Coronary artery (tissue), 2 donors: ENCODE data around the gene RGMA.
A peak's percentile ranks its signal among the peaks of the same experiment; 100 is the strongest.

Experiments used
- DNase-seq: peaks from one replicate; pipeline ENCODE4 v3.0.0-alpha.2; 2017; ENCODE audit warnings: low spot score
- H3K27ac ChIP-seq, 2 donors: fragments of 200-600 bp; sonication (generic); one replicate each; pipeline ENCODE4 v1.5.1; 2016 to 2019
- H3K4me3 ChIP-seq: fragments of 200-600 bp; sonication (generic); 2 replicates; pipeline ENCODE4 v1.5.1; 2016; ENCODE audit warnings: mild to moderate bottlenecking, moderate library complexity
- TF ChIP-seq, protein P1 (sequence below): fragments of 200-600 bp; sonication (generic); IDR thresholded peaks from one replicate; pipeline ENCODE4 v1.5.1; 2019; ENCODE audit warnings: antibody characterized with exemption

The RGMA gene

GRCh38 chr15:93093765-93094164 lies 4.8 kb upstream of the RGMA start:
- no peak for DNase-seq

GRCh38 chr15:93091465-93091864 lies 2.5 kb upstream of the RGMA start:
- H3K27ac ChIP-seq, result no peak overlapping the region
- TF ChIP-seq, protein P1, sequence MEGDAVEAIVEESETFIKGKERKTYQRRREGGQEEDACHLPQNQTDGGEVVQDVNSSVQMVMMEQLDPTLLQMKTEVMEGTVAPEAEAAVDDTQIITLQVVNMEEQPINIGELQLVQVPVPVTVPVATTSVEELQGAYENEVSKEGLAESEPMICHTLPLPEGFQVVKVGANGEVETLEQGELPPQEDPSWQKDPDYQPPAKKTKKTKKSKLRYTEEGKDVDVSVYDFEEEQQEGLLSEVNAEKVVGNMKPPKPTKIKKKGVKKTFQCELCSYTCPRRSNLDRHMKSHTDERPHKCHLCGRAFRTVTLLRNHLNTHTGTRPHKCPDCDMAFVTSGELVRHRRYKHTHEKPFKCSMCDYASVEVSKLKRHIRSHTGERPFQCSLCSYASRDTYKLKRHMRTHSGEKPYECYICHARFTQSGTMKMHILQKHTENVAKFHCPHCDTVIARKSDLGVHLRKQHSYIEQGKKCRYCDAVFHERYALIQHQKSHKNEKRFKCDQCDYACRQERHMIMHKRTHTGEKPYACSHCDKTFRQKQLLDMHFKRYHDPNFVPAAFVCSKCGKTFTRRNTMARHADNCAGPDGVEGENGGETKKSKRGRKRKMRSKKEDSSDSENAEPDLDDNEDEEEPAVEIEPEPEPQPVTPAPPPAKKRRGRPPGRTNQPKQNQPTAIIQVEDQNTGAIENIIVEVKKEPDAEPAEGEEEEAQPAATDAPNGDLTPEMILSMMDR, result no peak

More at GRCh38 chr15:93093765-93094164, 4.8 kb upstream of the RGMA start:
- TF ChIP-seq, protein P1, result no peak
- no peak overlapping the region for H3K27ac ChIP-seq
- H3K4me3 ChIP-seq, result no peak overlapping the region

DNA sequence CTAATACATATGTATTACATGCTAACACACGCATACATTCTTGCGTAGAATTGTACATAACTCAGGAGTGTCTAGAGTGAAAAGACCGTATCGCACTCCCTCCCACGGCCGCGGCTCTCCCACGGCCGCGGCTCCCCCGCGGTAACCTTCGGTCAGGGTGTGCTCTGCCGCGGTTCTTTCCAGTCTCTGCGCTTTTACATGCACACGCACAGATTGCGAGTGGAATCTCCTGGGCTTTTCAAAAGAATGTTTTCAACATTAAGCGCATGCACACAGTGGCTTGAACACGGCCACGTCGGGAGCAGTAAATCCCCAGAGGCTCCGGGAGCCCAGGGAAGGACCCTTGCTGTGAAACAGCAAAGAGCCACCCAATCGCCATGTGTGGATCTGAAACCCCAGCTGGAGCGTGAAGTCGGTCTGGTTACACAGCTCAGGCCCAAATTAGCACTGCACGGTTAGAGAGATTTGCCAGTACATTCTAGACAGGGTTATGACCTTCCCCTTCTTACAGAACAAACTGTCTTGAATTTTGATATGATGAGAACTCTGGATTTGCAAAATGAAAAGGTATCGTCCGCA lies 805 bp upstream of the RGMA start:
- DNase-seq, result no peak
- Histone ChIP-seq H3K27ac (peak overlapping the region in 1 of 2 donors; percentile 53), H3K4me3 (peak overlapping the region; percentile 79)
- TF ChIP-seq, protein P1, result no peak

More at GRCh38 chr15:93091465-93091864, 2.5 kb upstream of the RGMA start:
- DNase-seq, result no peak
- H3K4me3 ChIP-seq, result no peak overlapping the region

DNA sequence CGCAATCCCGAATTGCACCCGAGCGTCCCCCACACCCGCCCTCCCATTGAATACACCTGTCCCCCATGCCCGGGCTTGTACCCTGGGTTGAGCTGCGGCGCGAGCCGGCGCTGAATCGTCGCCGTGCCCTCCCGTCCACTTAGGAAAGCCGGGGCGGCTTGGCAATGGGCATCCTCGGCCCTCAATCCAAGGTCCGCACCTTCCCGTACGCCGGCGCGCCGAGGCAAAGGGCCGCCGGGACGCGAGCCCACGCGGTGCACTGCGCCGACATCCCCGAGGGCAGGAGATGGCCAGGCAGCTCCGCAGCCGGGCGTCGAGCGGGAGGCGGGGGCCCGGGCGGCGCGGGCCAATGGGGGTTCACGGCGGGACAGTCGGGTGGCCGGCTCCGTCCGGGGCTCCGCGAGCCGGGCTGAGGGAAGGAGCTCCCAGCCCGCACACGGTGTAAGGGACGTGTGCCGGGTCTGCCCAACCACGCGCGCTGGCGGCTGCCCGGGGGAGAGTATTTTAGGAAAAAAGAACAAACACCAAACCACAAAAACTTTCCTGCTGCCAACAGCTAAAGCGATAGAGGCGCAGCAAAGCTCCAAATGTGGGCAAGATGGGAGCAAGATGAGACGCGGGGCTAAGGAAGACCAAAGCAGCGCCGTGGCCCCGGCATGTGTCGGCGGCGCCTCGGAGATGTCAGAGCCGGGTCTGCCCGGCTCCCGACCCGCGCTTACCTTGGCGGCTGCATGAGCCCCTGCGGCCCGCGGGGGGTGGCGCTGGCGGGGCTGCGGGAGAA lies 621 bp downstream of the RGMA start:
- Histone ChIP-seq H3K27ac (peak overlapping the region in 1 of 2 donors; percentile 53), H3K4me3 (peak overlapping the region; percentile 79)
- TF ChIP-seq, protein P1, result peak; percentile 15
- no peak for DNase-seq

DNA sequence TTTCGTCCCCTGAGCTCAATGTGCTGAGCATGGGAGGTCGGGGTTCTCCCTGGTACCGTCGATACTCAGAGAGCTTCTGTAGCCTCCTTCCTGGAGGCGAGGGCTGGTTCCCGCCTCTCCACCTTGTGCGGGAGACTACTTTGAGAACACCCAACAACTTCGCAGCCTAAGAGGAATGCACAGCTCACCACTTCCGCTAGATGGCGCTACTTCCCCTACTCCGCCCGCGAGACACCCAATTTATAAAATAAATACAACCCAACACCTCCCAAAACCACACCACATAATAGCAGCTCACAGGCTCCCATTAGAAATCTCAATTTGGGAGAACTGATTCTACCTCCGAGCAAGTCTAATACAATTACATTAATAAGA lies 1.2 kb downstream of the RGMA start:
- TF ChIP-seq, protein P1, result peak; percentile 92
- Histone ChIP-seq H3K4me3 (peak overlapping the region; percentile 79), H3K27ac (peak overlapping the region in 1 of 2 donors; percentile 53)
- no peak for DNase-seq

DNA sequence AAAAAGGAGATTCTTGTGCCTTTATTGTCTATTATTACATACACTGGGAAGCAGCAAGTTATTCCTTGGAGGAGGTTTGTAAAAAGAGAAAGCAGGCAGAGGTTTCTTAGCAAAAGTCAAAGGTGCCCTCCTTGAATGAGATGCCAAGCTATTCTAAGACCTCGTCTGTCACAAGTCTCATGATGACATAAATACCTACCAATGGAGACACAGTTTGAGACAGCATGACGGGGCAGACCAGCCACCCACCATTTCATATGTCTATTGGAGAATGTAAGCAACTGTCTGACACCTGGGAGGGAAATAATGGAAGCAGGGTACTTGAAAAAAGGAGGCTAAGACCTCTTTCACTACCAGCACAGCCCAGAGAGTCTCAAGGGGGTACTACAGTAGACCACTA lies 2.2 kb downstream of the RGMA start:
- DNase-seq, result no peak
- Histone ChIP-seq H3K27ac (no peak overlapping the region), H3K4me3 (no peak overlapping the region)
- TF ChIP-seq, protein P1, result no peak

DNA sequence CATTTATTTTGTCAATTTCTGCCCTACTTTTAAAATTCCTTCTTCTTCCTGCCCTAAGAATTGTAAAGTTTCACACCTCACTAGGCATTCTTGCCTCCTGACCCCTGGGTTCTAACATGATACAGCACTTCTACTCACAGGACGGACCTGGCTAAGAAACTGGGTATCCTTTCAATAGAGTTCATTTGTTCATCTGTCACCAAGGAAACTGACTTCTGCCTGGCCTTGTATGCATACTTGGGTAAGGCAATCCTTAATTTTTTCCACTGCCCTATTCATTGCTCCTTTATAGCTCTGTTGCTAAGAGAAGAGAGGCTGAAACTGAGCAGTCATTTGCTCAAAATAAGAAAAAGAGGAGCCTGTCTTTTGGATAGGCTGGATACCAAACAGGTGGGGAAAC lies 3.3 kb downstream of the RGMA start:
- no peak overlapping the region for H3K4me3 ChIP-seq
- H3K27ac ChIP-seq, result no peak overlapping the region
- TF ChIP-seq, protein P1, result no peak
- no peak for DNase-seq
